GM23248 (cell line): ENCODE results near the gene CLCN6.

Experiments used
- EZH2 ChIP-seq: fragments of 200-600 bp; sonication (generic); IDR thresholded peaks from 2 replicates; pipeline ENCODE4 v1.6.1; 2018; ENCODE audit warnings: antibody characterized with exemption, mild to moderate bottlenecking; ENCODE audit not compliant: insufficient read depth, poor library complexity, severe bottlenecking
- EZH2phosphoT487 ChIP-seq: fragments of 200-600 bp; sonication (generic); IDR thresholded peaks from 2 replicates; pipeline ENCODE4 v1.6.1; 2018; ENCODE audit warnings: antibody characterized with exemption, moderate library complexity, mild to moderate bottlenecking, low read depth; ENCODE audit not compliant: insufficient read depth

DNA sequence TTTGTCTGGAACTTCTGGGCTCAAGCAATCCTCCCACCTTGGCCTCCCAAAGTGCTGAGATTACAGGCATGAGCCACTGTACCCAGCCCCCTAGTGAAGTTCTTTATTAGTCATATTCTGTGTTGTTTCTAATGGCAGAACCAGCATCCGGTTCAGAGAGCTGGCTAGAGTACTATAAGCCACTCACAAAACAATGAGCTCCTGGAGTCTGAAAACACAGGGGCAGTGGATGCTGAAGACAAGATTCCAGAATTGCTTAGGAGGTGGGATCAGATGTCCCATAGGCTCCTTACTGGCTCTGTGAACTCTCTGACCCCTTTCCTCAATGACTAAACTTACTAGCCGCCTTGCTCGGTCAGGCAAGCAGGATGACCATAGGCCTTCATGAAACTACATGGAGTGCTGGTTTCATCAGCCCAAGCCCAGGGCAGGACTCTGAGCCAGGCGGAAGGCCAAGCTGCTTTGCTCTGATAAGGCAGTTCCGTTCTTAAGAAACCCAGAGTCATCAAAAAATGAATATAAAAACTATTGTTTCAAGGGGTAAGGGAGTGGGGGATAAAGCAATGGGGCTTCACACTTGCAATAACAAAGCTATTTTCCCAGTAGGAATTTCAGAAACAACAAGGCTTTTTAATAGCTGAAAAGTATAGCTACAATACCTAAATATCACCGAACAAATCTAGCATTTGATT, 8.3 kb upstream of the CLCN6 start:
- TF ChIP-seq EZH2, result no peak
- TF ChIP-seq EZH2phosphoT487, result no peak
